ENCODE measurements around the gene CDHR3. TPM values are rescaled to one million over a fixed set of nuclear protein-coding genes. Genes with fewer than 3 reads are reported as not detected.

Gene CDHR3, protein sequence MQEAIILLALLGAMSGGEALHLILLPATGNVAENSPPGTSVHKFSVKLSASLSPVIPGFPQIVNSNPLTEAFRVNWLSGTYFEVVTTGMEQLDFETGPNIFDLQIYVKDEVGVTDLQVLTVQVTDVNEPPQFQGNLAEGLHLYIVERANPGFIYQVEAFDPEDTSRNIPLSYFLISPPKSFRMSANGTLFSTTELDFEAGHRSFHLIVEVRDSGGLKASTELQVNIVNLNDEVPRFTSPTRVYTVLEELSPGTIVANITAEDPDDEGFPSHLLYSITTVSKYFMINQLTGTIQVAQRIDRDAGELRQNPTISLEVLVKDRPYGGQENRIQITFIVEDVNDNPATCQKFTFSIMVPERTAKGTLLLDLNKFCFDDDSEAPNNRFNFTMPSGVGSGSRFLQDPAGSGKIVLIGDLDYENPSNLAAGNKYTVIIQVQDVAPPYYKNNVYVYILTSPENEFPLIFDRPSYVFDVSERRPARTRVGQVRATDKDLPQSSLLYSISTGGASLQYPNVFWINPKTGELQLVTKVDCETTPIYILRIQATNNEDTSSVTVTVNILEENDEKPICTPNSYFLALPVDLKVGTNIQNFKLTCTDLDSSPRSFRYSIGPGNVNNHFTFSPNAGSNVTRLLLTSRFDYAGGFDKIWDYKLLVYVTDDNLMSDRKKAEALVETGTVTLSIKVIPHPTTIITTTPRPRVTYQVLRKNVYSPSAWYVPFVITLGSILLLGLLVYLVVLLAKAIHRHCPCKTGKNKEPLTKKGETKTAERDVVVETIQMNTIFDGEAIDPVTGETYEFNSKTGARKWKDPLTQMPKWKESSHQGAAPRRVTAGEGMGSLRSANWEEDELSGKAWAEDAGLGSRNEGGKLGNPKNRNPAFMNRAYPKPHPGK
- 1 to 10 TPM in 3 of 4 donors, not detected in 1; 5.4 to 7.9 (median 5.9) TPM for total RNA-seq

DNA sequence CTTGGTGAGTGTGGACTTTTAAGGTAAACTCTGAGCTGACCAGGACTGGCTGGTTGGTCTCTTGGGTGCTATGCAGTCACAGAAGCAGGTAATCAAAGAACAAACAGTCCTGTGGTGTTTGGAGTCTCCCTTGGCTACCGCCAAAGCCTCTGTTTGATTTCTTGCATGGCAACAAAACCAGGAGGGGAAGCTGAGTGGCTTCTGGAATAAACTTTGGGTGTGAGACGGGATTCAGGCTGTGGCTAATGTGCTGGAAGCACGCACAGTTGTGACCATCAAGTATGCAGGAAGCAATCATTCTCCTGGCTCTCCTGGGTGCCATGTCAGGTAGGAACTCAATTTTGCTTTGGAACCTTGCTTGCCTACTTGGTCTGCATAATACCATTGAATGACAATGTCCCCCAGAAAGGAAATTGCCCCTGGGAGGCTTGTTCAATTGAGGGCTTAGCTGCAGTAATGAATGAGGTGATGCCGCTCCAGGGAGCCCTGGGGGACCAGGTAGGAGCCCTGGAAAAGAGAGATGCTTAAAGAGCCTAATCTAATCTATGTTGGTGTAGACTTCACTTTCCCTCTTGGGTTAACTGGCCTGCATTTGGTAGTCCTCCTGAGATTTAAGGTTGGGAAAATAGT, at the start of gene CDHR3:
TSS of gene CDHR3 (plus strand) at position 227 of the 630 bp plus-strand sequence. CDS start at position 282, 55 bp downstream.
- Histone ChIP-seq H3K27ac (no peak within 1 kb of the TSS), H3K36me3 (no peaks in the 10 kb centered on the region), H3K4me3 (no peak within 1 kb of the TSS), H3K27me3 (no peaks in the 10 kb centered on the region), H3K4me1 (no peaks in the 10 kb centered on the region), H3K9me3 (no peaks in the 10 kb centered on the region)
- no peak for DNase-seq
- no peak for TF ChIP-seq POLR2A (IDR thresholded peaks at IDR 0.05)
- TF ChIP-seq, protein P1, sequence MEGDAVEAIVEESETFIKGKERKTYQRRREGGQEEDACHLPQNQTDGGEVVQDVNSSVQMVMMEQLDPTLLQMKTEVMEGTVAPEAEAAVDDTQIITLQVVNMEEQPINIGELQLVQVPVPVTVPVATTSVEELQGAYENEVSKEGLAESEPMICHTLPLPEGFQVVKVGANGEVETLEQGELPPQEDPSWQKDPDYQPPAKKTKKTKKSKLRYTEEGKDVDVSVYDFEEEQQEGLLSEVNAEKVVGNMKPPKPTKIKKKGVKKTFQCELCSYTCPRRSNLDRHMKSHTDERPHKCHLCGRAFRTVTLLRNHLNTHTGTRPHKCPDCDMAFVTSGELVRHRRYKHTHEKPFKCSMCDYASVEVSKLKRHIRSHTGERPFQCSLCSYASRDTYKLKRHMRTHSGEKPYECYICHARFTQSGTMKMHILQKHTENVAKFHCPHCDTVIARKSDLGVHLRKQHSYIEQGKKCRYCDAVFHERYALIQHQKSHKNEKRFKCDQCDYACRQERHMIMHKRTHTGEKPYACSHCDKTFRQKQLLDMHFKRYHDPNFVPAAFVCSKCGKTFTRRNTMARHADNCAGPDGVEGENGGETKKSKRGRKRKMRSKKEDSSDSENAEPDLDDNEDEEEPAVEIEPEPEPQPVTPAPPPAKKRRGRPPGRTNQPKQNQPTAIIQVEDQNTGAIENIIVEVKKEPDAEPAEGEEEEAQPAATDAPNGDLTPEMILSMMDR (IDR thresholded peaks at IDR 0.05) = no peak
- intact Hi-C loops (cut with DNase I; ENCODE audit: low total_unique reads) = no loop called here

DNA sequence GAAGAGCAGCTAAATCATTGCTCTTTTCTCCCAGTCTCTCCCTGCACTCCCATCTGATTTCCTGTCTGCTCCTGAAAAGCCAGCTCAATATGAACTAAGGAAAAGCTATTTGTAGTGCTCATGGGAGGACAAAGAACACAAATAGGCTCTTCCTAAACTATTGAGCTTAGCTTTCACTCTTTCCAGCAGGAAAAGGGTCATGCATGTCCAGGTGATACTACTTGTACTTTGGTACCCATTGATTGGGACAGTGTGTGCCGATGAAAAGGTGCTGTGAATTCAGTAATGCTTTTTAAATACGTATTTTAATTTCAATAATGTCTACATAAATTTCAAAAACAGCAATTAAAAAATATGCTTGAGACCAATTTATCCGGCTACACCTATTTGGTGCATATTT, 49.1 kb upstream of the CDHR3 start:
- no peak for DNase-seq
- Histone ChIP-seq H3K36me3 (no peaks in the 10 kb centered on the region), H3K4me3 (no peak overlapping the region), H3K27me3 (no peaks in the 10 kb centered on the region), H3K27ac (no peak overlapping the region), H3K4me1 (no peaks in the 10 kb centered on the region), H3K9me3 (no peaks in the 10 kb centered on the region)
- TF ChIP-seq POLR2A (IDR thresholded peaks at IDR 0.05) = no peak
- TF ChIP-seq, protein P1 (IDR thresholded peaks at IDR 0.05) = no peak
- intact Hi-C loops (cut with DNase I; ENCODE audit: low total_unique reads) = no loop called here

DNA sequence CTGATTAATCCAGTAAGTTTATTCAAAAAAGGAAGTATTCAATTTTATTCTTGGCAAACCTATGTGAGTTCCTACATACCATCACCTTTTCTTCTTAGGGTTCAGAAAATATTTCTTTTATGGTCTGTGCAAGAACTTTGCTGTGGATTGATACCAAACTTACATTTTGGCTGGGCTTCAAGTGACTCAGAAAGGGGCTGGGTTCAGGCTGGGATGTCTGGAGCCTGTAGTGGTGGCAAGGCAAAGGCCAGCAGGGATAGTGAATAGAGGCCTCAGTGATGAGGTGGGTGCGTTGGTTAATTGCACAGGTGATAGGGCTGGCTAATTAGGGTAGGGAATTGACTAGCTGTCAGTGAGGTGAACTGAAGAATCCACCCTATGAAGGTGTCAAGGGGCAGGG, 46.5 kb upstream of the CDHR3 start:
- no peak for DNase-seq
- no peak for TF ChIP-seq POLR2A (IDR thresholded peaks at IDR 0.05)
- TF ChIP-seq, protein P1 (IDR thresholded peaks at IDR 0.05) = no peak
- Histone ChIP-seq H3K9me3 (no peaks in the 10 kb centered on the region), H3K4me1 (no peaks in the 10 kb centered on the region), H3K27me3 (no peaks in the 10 kb centered on the region), H3K36me3 (no peaks in the 10 kb centered on the region), H3K4me3 (no peak overlapping the region), H3K27ac (no peak overlapping the region)
- intact Hi-C loops (cut with DNase I; ENCODE audit: low total_unique reads) = no loop called here

- Histone ChIP-seq H3K4me3 (no peak overlapping the region), H3K27me3 (no peaks in the 10 kb centered on the region), H3K36me3 (no peaks in the 10 kb centered on the region), H3K4me1 (no peaks in the 10 kb centered on the region), H3K9me3 (no peaks in the 10 kb centered on the region), H3K27ac (no peak overlapping the region)
- no peak for DNase-seq
- TF ChIP-seq, protein P1 (IDR thresholded peaks at IDR 0.05) = no peak
- TF ChIP-seq POLR2A (IDR thresholded peaks at IDR 0.05) = no peak
- intact Hi-C loops (cut with DNase I; ENCODE audit: low total_unique reads) = no loop called here
These were observed 45.4 kb upstream of the CDHR3 start for GRCh38 chr7:105917659-105918058.
